Measurements from ENCODE around the gene JAK3. TPM values are rescaled to one million over a fixed set of nuclear protein-coding genes. Genes with fewer than 3 reads are reported as not detected.
A peak's percentile ranks its signal among the peaks of the same experiment; 100 is the strongest.
"Not testable (repeated sequence)": the region's sequence is repeated elsewhere in the genome, so short reads cannot be mapped to it uniquely, and the experiment has no call there.

The JAK3 gene
- total RNA-seq (2014; rRNA removed; shearing (Covaris generic)): 2.5 and 2.7 TPM in 2 replicates

- Histone ChIP-seq H3K27me3 (ENCODE audit: control insufficient read depth, insufficient read depth, low read length) (peaks cover 14% of the 10 kb centered on the region), H3K36me3 (replicated peaks; ENCODE audit: control insufficient read depth, insufficient read depth, low read length) (no peaks in the 10 kb centered on the region), H3K4me3 (ENCODE audit: insufficient read depth, low read depth, low read length) (peak within 1 kb of the TSS; percentile 38)
- DNase-seq: peak; percentile 99
Measured at GRCh38 chr19:17847538-17848366, at the start of gene JAK3. Gene JAK3 (minus strand): TSS chr19:17847982. CDS start chr19:17844417, 3,565 bp downstream.

- DNase-seq: peak; percentile 50
- no peaks in the 10 kb centered on the region for H3K36me3 ChIP-seq (replicated peaks; ENCODE audit: control insufficient read depth, insufficient read depth, low read length)
- no peaks in the 10 kb centered on the region; the same call in 1 of the 2 replicates for H3K27me3 ChIP-seq (ENCODE audit: control insufficient read depth, insufficient read depth, low read length)
- H3K4me3 ChIP-seq (ENCODE audit: insufficient read depth, low read depth, low read length): no peak overlapping the region
Measured at GRCh38 chr19:17893766-17894165, 46.0 kb upstream of the JAK3 start.

- Histone ChIP-seq H3K4me3 (ENCODE audit: insufficient read depth, low read depth, low read length) (no peak overlapping the region), H3K36me3 (replicated peaks; ENCODE audit: control insufficient read depth, insufficient read depth, low read length) (no peaks in the 10 kb centered on the region), H3K27me3 (ENCODE audit: control insufficient read depth, insufficient read depth, low read length) (no peaks in the 10 kb centered on the region; the same call in 1 of the 2 replicates)
- peak; percentile 87 for DNase-seq
Measured at GRCh38 chr19:17889609-17890214, 41.9 kb upstream of the JAK3 start.

- H3K27me3 ChIP-seq (ENCODE audit: control insufficient read depth, insufficient read depth, low read length): no peaks in the 10 kb centered on the region; the same call in 1 of the 2 replicates
- DNase-seq: peak; percentile 8
- no peak overlapping the region for H3K4me3 ChIP-seq (ENCODE audit: insufficient read depth, low read depth, low read length)
- no peaks in the 10 kb centered on the region for H3K36me3 ChIP-seq (replicated peaks; ENCODE audit: control insufficient read depth, insufficient read depth, low read length)
Measured at GRCh38 chr19:17888260-17888659, 40.5 kb upstream of the JAK3 start.

GRCh38 chr19:17887221-17887620, 39.4 kb upstream of the JAK3 start:
- not testable (repeated sequence) for DNase-seq; H3K36me3 ChIP-seq (replicated peaks; ENCODE audit: control insufficient read depth, insufficient read depth, low read length); H3K4me3 ChIP-seq (ENCODE audit: insufficient read depth, low read depth, low read length); H3K27me3 ChIP-seq (ENCODE audit: control insufficient read depth, insufficient read depth, low read length)

- Histone ChIP-seq H3K4me3 (ENCODE audit: insufficient read depth, low read depth, low read length) (no peak overlapping the region), H3K27me3 (ENCODE audit: control insufficient read depth, insufficient read depth, low read length) (no peaks in the 10 kb centered on the region), H3K36me3 (replicated peaks; ENCODE audit: control insufficient read depth, insufficient read depth, low read length) (no peaks in the 10 kb centered on the region)
- DNase-seq: no peak
Measured at GRCh38 chr19:17886515-17886914, 38.7 kb upstream of the JAK3 start.

GRCh38 chr19:17883627-17884410, 36.0 kb upstream of the JAK3 start:
- H3K36me3 ChIP-seq (replicated peaks; ENCODE audit: control insufficient read depth, insufficient read depth, low read length): no peaks in the 10 kb centered on the region
- no peak overlapping the region for H3K4me3 ChIP-seq (ENCODE audit: insufficient read depth, low read depth, low read length)
- no peaks in the 10 kb centered on the region for H3K27me3 ChIP-seq (ENCODE audit: control insufficient read depth, insufficient read depth, low read length)
- DNase-seq: peak; percentile 86

GRCh38 chr19:17881701-17882100, 33.9 kb upstream of the JAK3 start:
- H3K4me3 ChIP-seq (ENCODE audit: insufficient read depth, low read depth, low read length): no peak overlapping the region

GRCh38 chr19:17879466-17879865, 31.7 kb upstream of the JAK3 start:
- Histone ChIP-seq H3K4me3 (ENCODE audit: insufficient read depth, low read depth, low read length) (no peak overlapping the region), H3K27me3 (ENCODE audit: control insufficient read depth, insufficient read depth, low read length) (no peaks in the 10 kb centered on the region), H3K36me3 (replicated peaks; ENCODE audit: control insufficient read depth, insufficient read depth, low read length) (no peaks in the 10 kb centered on the region)
- peak; percentile 11 for DNase-seq

More at GRCh38 chr19:17881701-17882100, 33.9 kb upstream of the JAK3 start:
- Histone ChIP-seq H3K36me3 (replicated peaks; ENCODE audit: control insufficient read depth, insufficient read depth, low read length) (no peaks in the 10 kb centered on the region), H3K27me3 (ENCODE audit: control insufficient read depth, insufficient read depth, low read length) (no peaks in the 10 kb centered on the region)
- peak; percentile 19 for DNase-seq

GRCh38 chr19:17877696-17878095, 29.9 kb upstream of the JAK3 start:
- H3K36me3 ChIP-seq (replicated peaks; ENCODE audit: control insufficient read depth, insufficient read depth, low read length): no peaks in the 10 kb centered on the region
- H3K4me3 ChIP-seq (ENCODE audit: insufficient read depth, low read depth, low read length): no peak overlapping the region
- H3K27me3 ChIP-seq (ENCODE audit: control insufficient read depth, insufficient read depth, low read length): peaks cover 7% of the 10 kb centered on the region; the same call in 1 of the 2 replicates
- DNase-seq: peak; percentile 18

GRCh38 chr19:17874758-17875135, 27.0 kb upstream of the JAK3 start:
- no peak for DNase-seq
- Histone ChIP-seq H3K4me3 (ENCODE audit: insufficient read depth, low read depth, low read length) (peak overlapping the region; percentile 41), H3K27me3 (ENCODE audit: control insufficient read depth, insufficient read depth, low read length) (peaks cover 17% of the 10 kb centered on the region; the same call in 1 of the 2 replicates)

GRCh38 chr19:17873786-17874757, 26.3 kb upstream of the JAK3 start:
- peak overlapping the region; percentile 70 for H3K4me3 ChIP-seq (ENCODE audit: insufficient read depth, low read depth, low read length)
- peaks cover 17% of the 10 kb centered on the region; the same call in 1 of the 2 replicates for H3K27me3 ChIP-seq (ENCODE audit: control insufficient read depth, insufficient read depth, low read length)
- H3K36me3 ChIP-seq (replicated peaks; ENCODE audit: control insufficient read depth, insufficient read depth, low read length): no peaks in the 10 kb centered on the region
- DNase-seq: peak; percentile 99

More at GRCh38 chr19:17874758-17875135, 27.0 kb upstream of the JAK3 start:
- no peaks in the 10 kb centered on the region for H3K36me3 ChIP-seq (replicated peaks; ENCODE audit: control insufficient read depth, insufficient read depth, low read length)

GRCh38 chr19:17872251-17873001, 24.6 kb upstream of the JAK3 start:
- no peak overlapping the region for H3K4me3 ChIP-seq (ENCODE audit: insufficient read depth, low read depth, low read length)
- H3K27me3 ChIP-seq (ENCODE audit: control insufficient read depth, insufficient read depth, low read length): peaks cover 17% of the 10 kb centered on the region; the same call in 1 of the 2 replicates
- DNase-seq: peak; percentile 57
- H3K36me3 ChIP-seq (replicated peaks; ENCODE audit: control insufficient read depth, insufficient read depth, low read length): no peaks in the 10 kb centered on the region
